Hematopoietic multipotent progenitor cell (in vitro differentiated cells): Measurements from ENCODE around the gene C3orf49. TPM values are rescaled to one million over a fixed set of nuclear protein-coding genes. Genes with fewer than 3 reads are reported as not detected.

ENCODE experiments used
- DNase-seq, 3 donors: peaks; one replicate each; pipeline ENCODE4 v3.0.0-alpha.2; 2011 to 2015; ENCODE audit warnings: low read depth in 2 of 3, low spot score in 2 of 3
- total RNA-seq: library from RNA; depleted of rRNA; stranded (reverse); fragments of >200 nt; gene quantifications from one replicate; pipeline ENCODE4 v1.2.3, GENCODE V29; 2012

C3orf49 gene
- total RNA-seq, 1 donor = not detected

DNA sequence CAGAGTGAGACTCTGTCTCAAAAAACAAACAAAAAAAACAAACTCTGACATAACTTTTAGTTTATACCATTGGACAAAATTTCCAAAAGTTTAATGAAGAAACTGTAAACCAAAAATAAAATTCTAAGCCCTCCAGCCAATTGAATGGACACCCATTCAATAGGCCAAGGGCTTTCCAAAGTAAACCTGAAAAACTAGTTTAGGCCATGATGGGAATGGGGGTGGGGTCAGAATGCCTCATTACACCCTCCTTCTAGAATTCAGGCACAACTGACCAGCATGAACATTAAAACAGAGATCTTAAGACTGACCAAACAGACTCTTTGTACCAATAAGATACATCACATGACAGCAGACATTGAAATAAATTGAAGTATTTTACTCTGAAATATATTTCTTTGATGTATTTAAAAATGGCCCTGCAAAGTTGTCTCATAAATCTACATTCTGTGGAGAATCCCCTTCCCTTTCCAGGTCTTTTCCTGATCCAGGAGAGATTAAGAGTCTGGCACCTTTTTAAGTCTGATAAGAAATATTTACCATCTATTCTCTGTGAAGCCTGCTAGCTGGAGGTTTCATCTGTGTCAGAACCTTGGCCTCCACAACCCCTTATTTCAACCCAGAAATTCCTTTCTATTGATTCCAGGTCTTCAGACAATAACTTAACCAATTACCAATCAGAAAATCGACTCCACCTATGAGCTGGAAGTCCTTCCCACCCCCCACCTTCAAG is 28.8 kb downstream of the C3orf49 start:
- no peak for DNase-seq

GRCh38 chr3:63849175-63849574 is 30.1 kb downstream of the C3orf49 start:
- DNase-seq = no peak

GRCh38 chr3:63851287-63851686 is 32.2 kb downstream of the C3orf49 start:
- no peak for DNase-seq

- no peak for DNase-seq
These were observed 34.0 kb downstream of the C3orf49 start for GRCh38 chr3:63853106-63853505.

DNA sequence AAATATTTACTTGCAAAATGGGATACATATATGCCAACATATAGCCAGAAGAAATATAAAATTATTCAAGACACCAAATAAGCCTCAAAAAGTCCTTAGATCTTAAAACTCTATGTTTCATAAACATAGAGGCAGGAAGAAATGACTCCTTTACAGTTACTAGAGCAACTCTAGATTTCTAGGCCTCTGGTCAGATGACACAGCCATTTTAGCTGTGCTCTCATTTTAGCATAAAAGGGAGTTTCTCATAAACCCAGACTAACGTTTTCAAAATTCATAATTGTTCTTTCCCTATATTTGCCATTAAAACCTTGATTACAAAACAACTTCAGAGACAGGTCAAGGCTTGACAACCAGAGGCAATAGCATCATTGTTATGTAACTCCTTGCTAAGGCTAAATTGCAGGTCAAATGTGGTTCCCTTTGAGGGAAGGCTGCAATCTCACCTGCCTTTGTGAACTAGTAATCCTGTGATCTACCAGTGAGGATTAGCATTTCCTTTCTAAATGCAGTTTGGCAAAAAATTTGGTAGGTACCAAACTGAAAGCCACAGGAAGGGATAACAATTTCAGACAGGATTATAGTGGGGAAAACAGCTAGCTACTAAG is 36.3 kb downstream of the C3orf49 start:
- DNase-seq = peak in 1 of 3 donors; percentile 13

GRCh38 chr3:63857311-63857710 is 38.2 kb downstream of the C3orf49 start:
- DNase-seq = no peak

- DNase-seq = no peak
These were observed 41.7 kb downstream of the C3orf49 start for GRCh38 chr3:63860776-63861175.

DNA sequence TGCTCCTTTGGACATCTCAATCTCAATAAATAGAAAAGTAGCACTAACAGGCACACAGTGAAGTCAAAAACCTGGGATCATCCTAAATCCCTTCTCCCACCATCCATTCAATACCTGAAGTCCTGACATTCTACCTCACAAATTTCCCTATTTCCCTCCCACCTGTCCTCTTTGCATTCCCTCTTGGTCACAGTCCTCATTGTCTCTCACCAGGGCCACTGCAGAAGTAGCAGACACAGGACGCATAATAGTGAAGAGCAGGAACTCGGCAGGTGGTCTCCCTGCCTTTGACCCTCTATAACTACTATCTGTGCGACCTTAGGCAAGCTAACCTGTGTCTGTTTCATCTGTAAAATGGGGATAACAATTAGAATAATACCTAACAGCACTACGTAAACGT is 42.2 kb downstream of the C3orf49 start:
- DNase-seq = no peak

GRCh38 chr3:63862804-63863149 is 43.7 kb downstream of the C3orf49 start:
- DNase-seq = peak in 1 of 3 donors; percentile 3

- peak; percentile 40 to 73 (median 65) for DNase-seq
These were observed 44.3 kb downstream of the C3orf49 start, which contains the start of the genes ATXN7 and THOC7 for GRCh38 chr3:63863150-63864007. TSS of gene ATXN7 (plus strand) at chr3:63863867. CDS start at chr3:63912599, 48,732 bp downstream. TSS of gene THOC7 (minus strand) at chr3:63863805. CDS start at chr3:63863790, 15 bp downstream.

DNA sequence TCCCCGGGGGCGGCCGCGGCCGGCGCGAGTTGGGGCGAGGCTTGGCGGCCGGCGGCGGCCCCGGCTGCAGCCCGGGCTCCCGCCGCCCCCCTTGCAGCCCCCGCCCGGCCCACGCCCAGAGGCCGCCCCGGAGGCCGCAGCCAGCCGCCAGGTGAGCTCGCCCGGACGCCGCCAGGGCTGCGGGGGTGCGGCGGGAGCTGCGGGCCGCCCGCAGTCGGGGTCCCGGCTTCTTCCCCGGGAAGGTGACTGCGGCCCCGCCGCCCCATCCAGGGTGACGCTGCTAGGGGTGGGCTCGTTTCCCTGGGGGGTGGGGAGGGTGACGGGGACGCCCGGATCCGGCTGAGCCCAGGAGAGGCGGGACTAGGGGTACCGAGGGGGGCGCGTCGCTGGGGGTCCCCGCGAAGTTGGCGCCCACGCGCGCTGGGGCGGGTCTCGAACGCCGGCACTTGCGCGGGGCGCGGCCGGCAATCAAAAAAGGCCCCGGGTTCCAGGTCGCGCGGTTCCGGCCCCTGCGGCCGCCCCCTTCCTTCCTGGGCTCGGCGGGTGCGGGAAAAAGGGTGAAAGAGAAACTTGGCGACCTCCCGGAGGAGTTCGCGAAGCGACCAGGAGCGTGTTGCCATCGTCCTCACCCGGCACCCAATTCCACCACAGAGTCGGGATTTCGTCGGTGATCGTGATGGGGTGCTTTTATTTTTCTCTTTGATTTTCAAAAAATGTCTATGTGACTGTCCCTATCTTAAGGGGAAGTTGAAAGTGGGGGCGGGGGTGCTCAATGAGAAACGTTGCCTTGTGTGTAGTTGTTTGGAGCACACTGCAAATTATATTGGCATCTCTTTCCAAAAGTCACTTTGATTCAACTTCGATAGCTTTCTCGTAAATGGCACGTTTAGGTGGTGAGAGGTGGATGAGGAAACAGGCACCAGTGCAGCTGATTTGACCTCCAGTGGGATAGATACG is 45.2 kb downstream of the C3orf49 start:
- peak in 2 of 3 donors; percentile 47 to 72 for DNase-seq

DNA sequence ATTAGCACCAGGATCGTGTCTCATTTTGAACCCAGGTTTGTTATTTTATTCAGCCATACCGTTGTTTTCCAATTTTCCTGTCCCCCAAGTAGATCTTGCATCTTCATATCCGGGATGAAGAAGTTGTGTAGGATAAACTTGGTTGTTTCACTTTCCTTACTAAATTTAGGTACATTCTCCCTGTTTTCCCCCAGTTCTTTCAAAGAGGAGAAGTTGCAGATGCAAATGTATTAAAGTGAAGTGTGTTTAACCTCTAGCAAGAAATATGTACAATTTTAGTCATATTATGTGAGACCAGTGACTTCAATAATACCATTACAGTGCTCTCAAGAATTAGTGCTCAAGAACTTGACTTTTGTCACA is 45.8 kb downstream of the C3orf49 start:
- no peak for DNase-seq

GRCh38 chr3:63867225-63867624 is 48.1 kb downstream of the C3orf49 start:
- no peak for DNase-seq

DNA sequence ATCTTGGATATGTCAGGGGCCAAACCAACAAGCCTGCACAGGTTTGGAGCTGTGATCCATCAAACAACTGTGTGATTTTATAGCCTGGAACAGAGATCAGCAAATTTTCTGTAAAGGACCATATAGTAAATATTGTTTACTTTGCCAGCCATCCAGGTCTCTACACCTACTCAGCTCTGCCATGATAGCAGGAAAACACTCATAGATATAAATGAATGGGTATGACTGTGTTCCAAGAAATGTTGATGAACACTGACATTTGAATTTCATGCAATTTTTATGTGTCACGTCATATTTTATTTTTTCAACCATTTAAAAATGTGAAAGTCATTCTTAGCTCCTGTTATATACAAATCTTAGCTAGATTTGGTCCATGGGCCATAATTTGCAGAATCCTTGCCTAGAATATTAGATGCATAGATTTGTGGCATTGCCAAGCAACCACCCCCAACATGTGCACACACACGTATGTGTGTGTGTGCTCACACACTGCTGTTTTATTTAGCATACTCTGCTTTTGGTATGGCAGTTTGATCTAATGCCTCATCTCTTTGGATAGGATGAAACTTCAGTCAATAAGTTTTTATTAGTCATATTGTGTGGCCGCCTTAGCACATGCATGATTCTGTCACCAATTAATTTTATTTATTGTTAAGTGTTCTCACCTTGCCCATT is 51.0 kb downstream of the C3orf49 start:
- no peak for DNase-seq

DNA sequence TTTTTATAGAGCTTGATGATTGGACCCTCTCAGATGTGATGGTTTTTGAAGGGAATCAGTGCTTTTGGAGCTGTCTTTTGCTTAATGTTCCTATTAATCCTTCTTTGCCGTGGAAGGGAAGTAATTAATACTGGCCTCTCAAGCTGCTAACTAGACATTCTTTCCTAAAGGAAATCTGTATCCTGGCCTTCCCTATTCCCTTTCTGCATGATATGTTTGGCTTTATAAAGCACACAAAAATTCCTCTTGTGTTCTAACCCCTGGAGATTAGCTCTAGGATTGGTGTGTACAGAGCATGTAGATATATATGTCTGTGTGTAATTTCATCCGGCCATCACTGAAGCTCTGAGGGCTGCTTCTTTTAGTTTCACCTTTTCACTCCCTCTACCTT is 51.5 kb downstream of the C3orf49 start:
- no peak for DNase-seq

- DNase-seq = no peak
These were observed 53.2 kb downstream of the C3orf49 start for GRCh38 chr3:63872135-63872924.

DNA sequence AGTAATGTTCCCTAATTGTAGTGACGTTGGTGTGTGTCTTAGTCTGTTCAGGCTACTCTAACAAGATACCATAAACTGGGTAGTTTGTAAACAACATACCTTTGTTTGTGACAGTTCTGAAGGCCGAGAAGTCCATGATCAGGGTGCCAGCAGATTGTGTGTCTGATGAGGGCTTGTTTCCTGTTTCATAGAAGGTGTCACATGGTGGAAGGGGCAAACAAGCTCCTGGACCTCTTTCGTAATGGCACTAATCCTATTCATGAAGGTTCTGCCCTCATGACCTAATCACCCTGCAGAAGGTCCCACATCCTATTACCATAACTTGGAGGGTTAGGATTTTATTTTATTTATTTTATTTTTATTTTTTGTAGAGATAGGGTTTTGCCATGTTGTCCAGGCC is 55.7 kb downstream of the C3orf49 start:
- no peak for DNase-seq

GRCh38 chr3:63875510-63875909 is 56.4 kb downstream of the C3orf49 start:
- no peak for DNase-seq

- DNase-seq = no peak
These were observed 57.2 kb downstream of the C3orf49 start for GRCh38 chr3:63876260-63876659.
